ENCODE results near the gene LSM14B.

GRCh38 chr20:62104234-62104789 lies 18.0 kb upstream of the LSM14B start:
- TF ChIP-seq ZNF8 (CRISPR knock-in tag; IDR thresholded peaks at IDR 0.05): no peak
- TF ChIP-seq CSDC2 (CRISPR knock-in tag; IDR thresholded peaks at IDR 0.05): no peak
- no peak for TF ChIP-seq ZFP3 (CRISPR knock-in tag; IDR thresholded peaks at IDR 0.05)
- TF ChIP-seq POU6F1 (CRISPR knock-in tag; IDR thresholded peaks at IDR 0.05; ENCODE audit: borderline replicate concordance, low read depth): no peak
- no peak for TF ChIP-seq RARB (CRISPR knock-in tag; IDR thresholded peaks at IDR 0.05)

Data from SK-N-SH treated with all-trans-retinoic acid at 6 μM for 48 hours (cell line).